BJ (cell line): ENCODE measurements around the gene PRR12. TPM values are rescaled to one million over a fixed set of nuclear protein-coding genes. Genes with fewer than 3 reads are reported as not detected.
A peak's percentile ranks its signal among the peaks of the same experiment; 100 is the strongest.

Experiments
- CTCF ChIA-PET: fragments of 350-600 bp; formaldehyde crosslinking; extraction: SDS; loops from one replicate; lab custom pipeline; 2021; ENCODE audit warnings: antibody characterized with exemption, inconsistent platforms; lab: Yijun Ruan, JAX
- POLR2A ChIA-PET: fragments of 300-600 bp; sonication (Branson Sonifier 250); formaldehyde crosslinking; extraction: SDS; loops from one replicate; lab custom pipeline; 2021; ENCODE audit warnings: antibody characterized with exemption; lab: Charles Lee
- DNase-seq: peaks from one replicate; pipeline ENCODE4 v3.0.0-alpha.2; 2011; ENCODE audit warnings: low read depth
- H3K27me3 ChIP-seq: 2 replicates; pipeline ENCODE4 v1.6.0; 2011; ENCODE audit warnings: low read length; ENCODE audit not compliant: control insufficient read depth, insufficient read depth
- H3K36me3 ChIP-seq: 2 replicates; pipeline ENCODE4 v1.5.1; 2011; ENCODE audit warnings: low read length; ENCODE audit not compliant: control insufficient read depth, insufficient read depth
- H3K4me3 ChIP-seq: 2 replicates; pipeline ENCODE4 v1.5.1; 2011; ENCODE audit warnings: low read depth, mild to moderate bottlenecking, control low read depth, low read length
- polyA plus RNA-seq: library from polyadenylated mRNA; depleted of rRNA; stranded (reverse); fragments of >200 nt; gene quantifications from 2 replicates; pipeline ENCODE4 v1.2.3, GENCODE V29; 2011
- TF ChIP-seq, protein P1 (sequence below): IDR thresholded peaks from 2 replicates; pipeline ENCODE4 v1.5.1; 2011; ENCODE audit warnings: low read depth, mild to moderate bottlenecking, control low read depth, inconsistent platforms, low read length, moderate library complexity; ENCODE audit not compliant: insufficient read depth

The PRR12 gene
- polyA plus RNA-seq, 1 experiment, result 0.42 TPM

DNA sequence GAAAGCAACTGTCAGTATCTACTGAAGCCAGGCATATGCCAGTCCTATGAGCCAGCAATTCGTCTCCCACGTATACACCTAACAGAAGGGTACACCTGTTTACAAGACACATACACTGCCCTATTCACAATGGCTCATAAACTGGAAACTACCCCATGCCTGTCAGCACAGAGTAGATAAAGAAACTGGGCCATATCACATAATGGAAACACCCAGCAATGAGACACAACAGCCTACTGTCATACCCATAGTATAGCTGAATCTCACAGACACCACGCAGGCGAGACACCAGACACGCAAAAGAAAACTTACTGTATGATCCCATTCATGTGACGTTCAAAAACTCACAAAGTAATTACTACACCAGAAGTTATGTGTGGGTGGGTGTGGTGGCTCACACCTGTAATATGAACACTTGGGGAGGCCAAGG is 26.4 kb upstream of the PRR12 start:
- CTCF ChIA-PET, result interaction anchor here (0.9 to 3.2 kb wide), 3 partner anchors 9 to 61 kb away, joined by 3 to 13 read pairs (median 6); no protein-coding TSS in a partner anchor

DNA sequence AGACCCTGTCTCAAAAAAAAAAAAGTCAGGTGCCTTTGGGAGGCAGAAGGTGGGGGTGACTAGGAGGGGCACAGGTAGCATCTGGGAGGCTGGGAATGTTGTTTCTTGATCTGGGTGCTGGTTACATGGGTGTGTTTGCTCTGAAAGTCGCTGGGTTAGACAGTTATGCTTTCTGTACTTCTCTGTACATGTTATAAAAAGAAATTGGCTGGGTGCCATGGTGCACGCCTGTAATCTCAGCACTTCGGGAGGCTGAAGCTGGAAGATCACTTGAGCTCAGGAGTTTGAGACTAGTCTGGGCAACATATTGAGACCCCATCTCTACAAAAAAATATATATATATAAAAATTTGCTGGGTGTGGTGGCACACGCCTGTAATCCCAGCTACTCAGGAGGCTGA is 25.7 kb upstream of the PRR12 start:
- Histone ChIP-seq H3K27me3 (no peaks in the 10 kb centered on the region), H3K4me3 (no peak overlapping the region), H3K36me3 (peaks cover 5% of the 10 kb centered on the region)
- ChIA-PET CTCF (interaction anchor here (1.6 kb wide), 1 partner anchor 19 kb away, joined by 6 read pairs; no protein-coding TSS in a partner anchor), POLR2A (no interaction called here)
- TF ChIP-seq, protein P1, sequence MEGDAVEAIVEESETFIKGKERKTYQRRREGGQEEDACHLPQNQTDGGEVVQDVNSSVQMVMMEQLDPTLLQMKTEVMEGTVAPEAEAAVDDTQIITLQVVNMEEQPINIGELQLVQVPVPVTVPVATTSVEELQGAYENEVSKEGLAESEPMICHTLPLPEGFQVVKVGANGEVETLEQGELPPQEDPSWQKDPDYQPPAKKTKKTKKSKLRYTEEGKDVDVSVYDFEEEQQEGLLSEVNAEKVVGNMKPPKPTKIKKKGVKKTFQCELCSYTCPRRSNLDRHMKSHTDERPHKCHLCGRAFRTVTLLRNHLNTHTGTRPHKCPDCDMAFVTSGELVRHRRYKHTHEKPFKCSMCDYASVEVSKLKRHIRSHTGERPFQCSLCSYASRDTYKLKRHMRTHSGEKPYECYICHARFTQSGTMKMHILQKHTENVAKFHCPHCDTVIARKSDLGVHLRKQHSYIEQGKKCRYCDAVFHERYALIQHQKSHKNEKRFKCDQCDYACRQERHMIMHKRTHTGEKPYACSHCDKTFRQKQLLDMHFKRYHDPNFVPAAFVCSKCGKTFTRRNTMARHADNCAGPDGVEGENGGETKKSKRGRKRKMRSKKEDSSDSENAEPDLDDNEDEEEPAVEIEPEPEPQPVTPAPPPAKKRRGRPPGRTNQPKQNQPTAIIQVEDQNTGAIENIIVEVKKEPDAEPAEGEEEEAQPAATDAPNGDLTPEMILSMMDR, result no peak
- no peak for DNase-seq

More for the DNA sequence above, 26.4 kb upstream of the PRR12 start:
- no peaks in the 10 kb centered on the region for H3K27me3 ChIP-seq
- POLR2A ChIA-PET, result no interaction called here
- TF ChIP-seq, protein P1, result no peak
- DNase-seq, result no peak
- peaks cover 10% of the 10 kb centered on the region for H3K36me3 ChIP-seq
- no peak overlapping the region for H3K4me3 ChIP-seq

DNA sequence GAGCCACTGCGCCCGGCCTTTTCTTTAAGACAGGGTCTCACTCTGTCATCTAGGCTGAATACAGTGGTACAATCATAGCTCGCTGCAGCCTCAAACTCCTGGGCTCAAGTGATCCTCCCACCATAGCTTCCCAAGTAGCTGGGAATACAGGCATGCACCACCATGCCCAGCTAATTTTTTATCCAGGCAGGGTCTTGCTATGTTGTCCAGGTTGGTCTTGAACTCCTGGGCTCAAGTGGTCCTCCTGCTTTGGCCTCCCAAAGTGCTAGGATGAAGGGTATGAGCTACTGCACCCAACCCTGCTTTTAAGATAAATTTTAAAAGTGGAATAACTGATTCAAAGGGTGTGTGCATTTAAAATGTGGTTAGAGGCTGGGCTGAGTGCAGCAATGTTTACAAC is 24.7 kb upstream of the PRR12 start:
- Histone ChIP-seq H3K36me3 (0 out of 2 replicates have a peak, but pooled peaks cover 1% of the 10 kb centered on the region), H3K4me3 (no peak overlapping the region), H3K27me3 (no peaks in the 10 kb centered on the region)
- CTCF ChIA-PET, result interaction anchor here (0.9 to 1.1 kb wide), 2 partner anchors 20 to 55 kb away, joined by 3 read pairs; no protein-coding TSS in a partner anchor
- TF ChIP-seq, protein P1, result no peak
- POLR2A ChIA-PET, result no interaction called here
- DNase-seq, result no peak

DNA sequence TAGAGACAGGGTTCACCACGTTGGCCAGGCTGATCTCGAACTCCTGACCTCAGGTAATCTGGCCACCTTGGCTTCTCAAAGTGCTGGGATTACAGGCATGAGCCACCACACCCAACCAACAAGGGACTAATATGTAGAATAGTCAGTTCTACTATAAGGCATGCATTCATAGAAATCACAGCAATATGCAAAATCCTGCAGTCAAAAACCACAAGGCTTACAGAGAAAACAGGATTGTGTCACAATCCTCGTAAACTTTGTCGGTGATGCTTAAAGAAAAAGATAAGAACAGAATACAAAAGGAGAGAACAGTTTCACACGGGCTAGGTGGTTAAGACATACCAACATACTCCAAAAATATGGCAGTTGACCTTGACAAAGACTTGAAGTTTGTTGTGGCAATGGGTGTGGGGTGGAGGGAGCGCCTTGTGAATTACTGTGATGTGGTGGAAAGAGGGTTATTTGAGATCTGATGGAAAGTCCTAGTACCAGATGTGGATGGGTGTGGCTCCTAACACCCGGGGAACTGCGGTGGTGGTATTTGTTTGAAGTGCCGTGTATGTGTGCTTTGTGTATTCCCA is 23.0 kb upstream of the PRR12 start:
- DNase-seq, result no peak
- ChIA-PET POLR2A (no interaction called here), CTCF (interaction anchor here (1.2 to 6.8 kb wide), 4 partner anchors 9 to 65 kb away, joined by 4 to 47 read pairs (median 6); no protein-coding TSS in a partner anchor)
- Histone ChIP-seq H3K36me3 (0 out of 2 replicates have a peak, but pooled peaks cover 1% of the 10 kb centered on the region), H3K27me3 (no peaks in the 10 kb centered on the region), H3K4me3 (no peak overlapping the region)
- TF ChIP-seq, protein P1, result no peak

DNA sequence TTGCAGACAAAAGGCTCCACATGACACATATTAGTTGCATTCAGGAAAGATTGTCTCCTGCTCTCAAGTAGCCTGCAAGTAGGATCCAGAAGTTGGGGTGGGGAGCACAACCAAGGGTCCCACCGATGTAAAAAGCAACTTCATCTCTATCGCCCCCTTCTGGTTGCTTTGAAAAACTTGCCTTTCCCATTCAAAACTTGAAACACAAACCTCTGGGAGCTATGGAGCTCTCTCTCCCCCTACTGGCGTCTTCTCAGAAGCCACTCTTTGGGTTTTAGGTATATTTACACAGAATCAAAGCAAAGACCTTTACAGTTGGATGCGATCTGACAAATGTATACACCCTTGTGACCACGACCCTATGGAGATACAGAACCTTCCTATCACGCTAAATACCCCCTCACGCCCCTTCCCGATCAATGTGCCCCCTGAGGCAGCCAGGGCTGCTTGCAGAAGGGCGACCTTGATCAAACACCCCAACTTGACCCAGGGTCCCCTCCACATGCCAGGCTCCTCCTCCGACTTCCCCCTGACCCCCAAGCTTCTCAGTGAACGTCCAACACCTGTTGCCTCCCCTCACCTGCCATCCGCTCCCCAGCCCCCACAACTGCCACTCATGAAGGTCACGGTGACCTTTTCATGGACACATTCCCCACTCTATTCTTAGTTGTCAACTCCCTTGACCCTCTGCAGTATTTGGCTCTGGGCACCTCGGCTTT is 20.7 kb upstream of the PRR12 start:
- ChIA-PET POLR2A (interaction anchor here (0.5 to 0.6 kb wide), 2 partner anchors 33 to 76 kb away, joined by 3 to 10 read pairs; no protein-coding TSS in a partner anchor), CTCF (interaction anchor here (0.7 to 6.8 kb wide), 37 partner anchors 8 to 157 kb away, joined by 3 to 55 read pairs (median 6); partner anchors contain the start of genes FCGRT, FLT3LG, NOSIP and PIH1D1)
- no peak for DNase-seq
- TF ChIP-seq, protein P1, result peak; percentile 99
- H3K27me3 ChIP-seq, result no peaks in the 10 kb centered on the region
- H3K36me3 ChIP-seq, result peaks cover 4% of the 10 kb centered on the region; the same call in 1 of the 2 replicates
- H3K4me3 ChIP-seq, result no peak overlapping the region
